ENCODE results near the gene OLFM2. TPM values are rescaled to one million over a fixed set of nuclear protein-coding genes. Genes with fewer than 3 reads are reported as not detected.

OLFM2 gene
- total RNA-seq, 2 donors from 2014 or later, result 33.1 to 58.1 TPM

DNA sequence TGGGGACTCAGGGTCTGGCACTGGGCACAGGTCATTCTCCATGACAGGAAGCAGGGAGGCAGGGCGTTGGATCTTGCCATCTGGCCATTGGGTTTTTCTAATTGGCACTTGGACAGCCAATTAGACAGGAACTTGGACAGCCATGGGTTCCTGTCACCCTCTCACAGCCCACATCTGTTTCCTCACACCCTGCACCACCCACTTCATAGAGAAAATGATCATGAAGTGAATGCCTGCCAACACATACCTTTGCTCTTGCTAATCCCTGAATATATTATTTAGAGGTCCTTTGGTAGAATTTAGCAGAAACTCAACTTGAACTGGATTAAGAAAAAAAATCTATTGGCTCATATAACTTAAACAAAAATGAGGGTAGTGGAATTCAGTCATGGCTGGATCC, 4.9 kb upstream of the OLFM2 start:
- H3K27me3 ChIP-seq (ENCODE audit: control insufficient read depth, insufficient read depth, low read length, poor library complexity, severe bottlenecking), result peaks cover 6% of the 10 kb centered on the region
- H3K27ac ChIP-seq (ENCODE audit: low read depth, low read length), result no peak overlapping the region
- Mint-ChIP-seq H3K9me3 (peaks cover 4% of the 10 kb centered on the region), H3K27ac (no peak overlapping the region), H3K36me3 (ENCODE audit: low read depth) (no peaks in the 10 kb centered on the region), H3K27me3 (ENCODE audit: insufficient read depth) (peaks cover 41% of the 10 kb centered on the region), H3K4me3 (no peak overlapping the region), H3K4me1 (no peaks in the 10 kb centered on the region)
- no peak overlapping the region for H3K9ac ChIP-seq (ENCODE audit: extremely low read depth, low read length, poor library complexity, severe bottlenecking)
- no peaks in the 10 kb centered on the region for H3K9me3 ChIP-seq (ENCODE audit: control insufficient read depth, low read length)
- H3K36me3 ChIP-seq (ENCODE audit: control insufficient read depth, insufficient read depth, low read length), result no peaks in the 10 kb centered on the region
- H3K4me3 ChIP-seq (ENCODE audit: low read length), result no peak overlapping the region
- TF ChIP-seq, protein P1, sequence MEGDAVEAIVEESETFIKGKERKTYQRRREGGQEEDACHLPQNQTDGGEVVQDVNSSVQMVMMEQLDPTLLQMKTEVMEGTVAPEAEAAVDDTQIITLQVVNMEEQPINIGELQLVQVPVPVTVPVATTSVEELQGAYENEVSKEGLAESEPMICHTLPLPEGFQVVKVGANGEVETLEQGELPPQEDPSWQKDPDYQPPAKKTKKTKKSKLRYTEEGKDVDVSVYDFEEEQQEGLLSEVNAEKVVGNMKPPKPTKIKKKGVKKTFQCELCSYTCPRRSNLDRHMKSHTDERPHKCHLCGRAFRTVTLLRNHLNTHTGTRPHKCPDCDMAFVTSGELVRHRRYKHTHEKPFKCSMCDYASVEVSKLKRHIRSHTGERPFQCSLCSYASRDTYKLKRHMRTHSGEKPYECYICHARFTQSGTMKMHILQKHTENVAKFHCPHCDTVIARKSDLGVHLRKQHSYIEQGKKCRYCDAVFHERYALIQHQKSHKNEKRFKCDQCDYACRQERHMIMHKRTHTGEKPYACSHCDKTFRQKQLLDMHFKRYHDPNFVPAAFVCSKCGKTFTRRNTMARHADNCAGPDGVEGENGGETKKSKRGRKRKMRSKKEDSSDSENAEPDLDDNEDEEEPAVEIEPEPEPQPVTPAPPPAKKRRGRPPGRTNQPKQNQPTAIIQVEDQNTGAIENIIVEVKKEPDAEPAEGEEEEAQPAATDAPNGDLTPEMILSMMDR (conservative IDR thresholded peaks at IDR 0.05), result no peak
- 83 to 86% methylated on average over 1 of the region's 1 CpG for whole genome bisulfite sequencing, 2 experiments (ENCODE audit: insufficient coverage in 1 of 2, insufficient read length in 1 of 2)
- no peak for DNase-seq
- H3K4me1 ChIP-seq (ENCODE audit: control insufficient read depth, insufficient read depth, low read length), result no peaks in the 10 kb centered on the region

DNA sequence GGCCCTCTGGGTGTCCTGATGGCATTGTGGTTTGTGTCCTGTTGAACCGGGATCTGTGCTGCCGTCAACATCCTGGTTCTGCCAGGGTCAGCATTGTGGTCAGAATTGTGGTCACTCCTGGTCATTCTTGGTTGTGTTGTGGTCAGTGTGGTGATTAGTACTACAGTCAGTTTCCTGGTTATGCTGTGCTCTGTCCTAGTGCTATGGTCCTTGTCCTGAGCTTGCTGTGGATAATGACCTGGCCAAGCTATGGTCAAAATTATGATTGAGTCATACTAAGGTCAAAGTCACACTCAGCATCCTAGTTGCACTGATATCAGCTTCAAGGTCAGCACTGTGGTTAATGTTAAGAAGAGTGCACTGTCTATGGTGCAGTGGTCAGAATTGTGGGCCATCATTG, 4.5 kb upstream of the OLFM2 start:
- Histone ChIP-seq H3K27ac (ENCODE audit: low read depth, low read length) (no peak overlapping the region), H3K36me3 (ENCODE audit: control insufficient read depth, insufficient read depth, low read length) (no peaks in the 10 kb centered on the region), H3K4me1 (ENCODE audit: control insufficient read depth, insufficient read depth, low read length) (no peaks in the 10 kb centered on the region), H3K9me3 (ENCODE audit: control insufficient read depth, low read length) (no peaks in the 10 kb centered on the region), H3K4me3 (ENCODE audit: low read length) (no peak overlapping the region), H3K9ac (ENCODE audit: extremely low read depth, low read length, poor library complexity, severe bottlenecking) (no peak overlapping the region), H3K27me3 (ENCODE audit: control insufficient read depth, insufficient read depth, low read length, poor library complexity, severe bottlenecking) (peaks cover 7% of the 10 kb centered on the region)
- TF ChIP-seq, protein P1 (conservative IDR thresholded peaks at IDR 0.05), result no peak
- H3K9me3 Mint-ChIP-seq, result peaks cover 4% of the 10 kb centered on the region
- H3K4me1 Mint-ChIP-seq, result no peaks in the 10 kb centered on the region
- H3K4me3 Mint-ChIP-seq, result no peak overlapping the region
- no peaks in the 10 kb centered on the region for H3K36me3 Mint-ChIP-seq (ENCODE audit: low read depth)
- DNase-seq, result no peak
- H3K27me3 Mint-ChIP-seq (ENCODE audit: insufficient read depth), result peaks cover 42% of the 10 kb centered on the region
- no peak overlapping the region for H3K27ac Mint-ChIP-seq
- WGBS, 2 experiments (ENCODE audit: insufficient coverage in 1 of 2, insufficient read length in 1 of 2), result 93 to 100% methylated on average over 2 of the region's 2 CpGs

DNA sequence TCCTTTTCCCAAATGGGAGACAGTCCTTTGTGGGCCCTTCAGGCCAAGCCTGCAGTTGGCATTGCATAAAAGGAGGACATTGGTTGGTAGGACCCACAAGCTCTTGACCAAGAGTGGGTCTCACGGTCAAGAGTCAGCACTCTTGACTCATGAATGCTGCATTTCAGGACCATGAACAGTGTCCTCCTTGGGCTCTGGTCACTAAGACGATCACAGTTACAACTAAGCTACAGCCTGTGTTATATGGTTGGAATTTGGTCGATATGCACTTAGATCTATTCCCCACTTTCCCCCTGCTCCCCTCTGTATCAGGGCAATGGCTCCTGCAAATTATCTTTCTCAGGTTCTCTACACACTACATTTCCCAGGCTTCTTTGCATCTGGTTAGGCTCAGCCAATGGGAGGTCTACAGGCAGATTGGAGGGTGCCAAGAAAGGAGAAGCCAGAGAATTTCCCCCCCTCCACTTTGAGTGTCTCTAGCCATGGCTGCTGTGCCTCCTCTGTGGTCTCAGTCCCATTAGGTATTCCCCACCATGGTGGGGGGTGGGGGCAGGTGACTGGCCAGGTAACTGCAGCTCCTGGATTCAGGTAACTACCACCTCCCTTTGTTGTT, 3.1 kb upstream of the OLFM2 start:
- Mint-ChIP-seq H3K27ac (no peak overlapping the region), H3K4me3 (no peak overlapping the region), H3K4me1 (peaks cover 13% of the 10 kb centered on the region), H3K36me3 (ENCODE audit: low read depth) (no peaks in the 10 kb centered on the region), H3K9me3 (peaks cover 4% of the 10 kb centered on the region), H3K27me3 (ENCODE audit: insufficient read depth) (peaks cover 52% of the 10 kb centered on the region)
- no peaks in the 10 kb centered on the region for H3K9me3 ChIP-seq (ENCODE audit: control insufficient read depth, low read length)
- TF ChIP-seq, protein P1 (conservative IDR thresholded peaks at IDR 0.05), result no peak
- H3K4me1 ChIP-seq (ENCODE audit: control insufficient read depth, insufficient read depth, low read length), result no peaks in the 10 kb centered on the region
- WGBS, 2 experiments (ENCODE audit: insufficient coverage in 1 of 2, insufficient read length in 1 of 2), result 53 to 81% methylated on average over 2 to 3 of the region's 3 CpGs
- peaks cover 20% of the 10 kb centered on the region for H3K27me3 ChIP-seq (ENCODE audit: control insufficient read depth, insufficient read depth, low read length, poor library complexity, severe bottlenecking)
- peak; percentile 63 for DNase-seq
- no peak overlapping the region for H3K9ac ChIP-seq (ENCODE audit: extremely low read depth, low read length, poor library complexity, severe bottlenecking)
- no peaks in the 10 kb centered on the region for H3K36me3 ChIP-seq (ENCODE audit: control insufficient read depth, insufficient read depth, low read length)
- no peak overlapping the region for H3K4me3 ChIP-seq (ENCODE audit: low read length)
- H3K27ac ChIP-seq (ENCODE audit: low read depth, low read length), result no peak overlapping the region

All from endodermal cell (in vitro differentiated cells).